Embryonic facial prominence (tissue), 1 donor: ENCODE results near the gene TRPC4AP.

Experiments used
- DNase-seq: peaks from one replicate; pipeline ENCODE4 v3.0.0-alpha.2; 2016; ENCODE audit errors: extremely low spot score

The TRPC4AP gene

DNA sequence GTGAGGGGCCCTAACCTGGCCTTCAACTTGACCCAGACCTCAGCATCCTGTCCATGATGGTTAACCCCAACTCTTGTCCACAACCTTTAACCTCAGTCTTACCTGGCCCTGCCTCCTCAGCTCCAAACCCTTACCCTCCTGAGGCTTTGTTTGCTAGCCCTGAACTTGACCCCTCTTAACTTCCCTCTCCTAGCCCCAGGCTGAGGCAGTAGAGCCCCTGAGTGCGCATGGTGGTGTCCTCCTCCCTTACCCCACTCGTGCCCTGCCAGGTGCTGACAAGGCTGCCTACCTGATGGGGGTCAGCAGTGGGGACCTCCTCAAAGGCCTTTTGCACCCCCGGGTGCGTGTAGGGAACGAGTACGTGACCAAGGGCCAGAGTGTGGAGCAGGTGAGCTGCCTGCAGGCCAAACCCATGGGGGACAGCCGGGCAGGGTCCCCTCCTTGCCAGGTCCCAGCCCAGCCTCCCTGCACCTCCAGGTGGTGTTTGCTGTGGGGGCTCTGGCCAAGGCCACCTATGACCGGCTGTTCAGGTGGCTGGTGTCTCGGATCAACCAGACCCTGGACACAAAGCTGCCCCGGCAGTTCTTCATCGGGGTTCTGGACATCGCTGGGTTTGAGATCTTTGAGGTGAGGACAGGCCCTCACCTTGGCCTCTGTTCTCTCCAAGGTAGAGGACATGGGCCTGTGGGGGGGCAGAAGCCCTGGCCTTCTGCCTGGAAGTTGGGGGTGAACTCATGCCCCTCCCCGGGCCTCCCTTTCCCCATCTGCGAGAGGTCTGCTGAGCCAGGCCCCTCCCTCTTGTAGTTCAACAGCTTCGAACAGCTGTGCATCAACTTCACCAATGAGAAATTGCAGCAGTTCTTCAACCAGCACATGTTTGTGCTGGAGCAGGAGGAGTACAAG, 105.1 kb downstream of the TRPC4AP start:
- no peak for DNase-seq

DNA sequence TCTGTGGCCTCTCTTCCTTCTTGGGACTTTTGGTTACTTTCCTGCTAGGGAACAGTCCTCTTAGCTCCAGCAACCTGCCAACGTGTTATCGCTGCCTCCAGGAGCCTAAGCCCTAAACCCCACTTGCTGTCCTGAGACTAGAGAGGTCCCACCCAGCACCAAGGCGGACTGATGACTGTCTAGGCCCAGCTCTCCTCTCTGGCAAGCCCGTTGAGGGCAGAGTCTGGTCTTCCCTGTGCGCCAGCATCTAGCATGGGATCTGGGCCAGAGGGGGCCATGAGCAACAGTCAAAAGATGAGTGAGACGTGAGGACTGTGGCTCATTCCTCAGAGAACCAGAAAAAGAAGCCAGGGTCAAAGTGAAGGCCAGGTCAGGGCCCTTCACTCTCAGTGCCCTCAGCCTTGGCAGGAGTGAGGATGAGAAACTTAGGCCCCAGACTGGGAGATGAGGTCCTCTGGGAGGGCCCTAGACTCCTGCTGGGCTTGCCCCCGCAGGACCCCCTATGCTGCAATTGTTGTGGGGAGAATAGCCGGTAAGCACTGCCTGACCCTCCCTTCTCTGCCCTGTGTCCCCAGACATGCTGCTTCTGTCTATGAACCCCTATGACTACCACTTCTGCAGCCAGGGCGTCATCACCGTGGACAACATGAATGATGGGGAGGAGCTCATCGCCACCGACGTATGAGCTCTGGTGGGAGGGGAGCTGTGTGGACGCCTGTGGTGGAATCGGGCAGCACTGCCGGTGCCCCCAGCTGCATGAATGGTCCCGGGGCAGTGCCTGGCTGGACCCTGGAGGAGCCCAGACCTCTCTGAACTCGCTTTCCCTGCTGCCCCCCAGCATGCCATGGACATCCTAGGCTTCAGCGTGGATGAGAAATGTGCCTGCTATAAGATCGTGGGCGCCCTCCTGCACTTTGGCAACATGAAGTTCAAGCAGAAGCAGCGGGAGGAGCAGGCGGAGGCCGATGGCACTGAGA, 106.0 kb downstream of the TRPC4AP start:
- DNase-seq, result no peak

DNA sequence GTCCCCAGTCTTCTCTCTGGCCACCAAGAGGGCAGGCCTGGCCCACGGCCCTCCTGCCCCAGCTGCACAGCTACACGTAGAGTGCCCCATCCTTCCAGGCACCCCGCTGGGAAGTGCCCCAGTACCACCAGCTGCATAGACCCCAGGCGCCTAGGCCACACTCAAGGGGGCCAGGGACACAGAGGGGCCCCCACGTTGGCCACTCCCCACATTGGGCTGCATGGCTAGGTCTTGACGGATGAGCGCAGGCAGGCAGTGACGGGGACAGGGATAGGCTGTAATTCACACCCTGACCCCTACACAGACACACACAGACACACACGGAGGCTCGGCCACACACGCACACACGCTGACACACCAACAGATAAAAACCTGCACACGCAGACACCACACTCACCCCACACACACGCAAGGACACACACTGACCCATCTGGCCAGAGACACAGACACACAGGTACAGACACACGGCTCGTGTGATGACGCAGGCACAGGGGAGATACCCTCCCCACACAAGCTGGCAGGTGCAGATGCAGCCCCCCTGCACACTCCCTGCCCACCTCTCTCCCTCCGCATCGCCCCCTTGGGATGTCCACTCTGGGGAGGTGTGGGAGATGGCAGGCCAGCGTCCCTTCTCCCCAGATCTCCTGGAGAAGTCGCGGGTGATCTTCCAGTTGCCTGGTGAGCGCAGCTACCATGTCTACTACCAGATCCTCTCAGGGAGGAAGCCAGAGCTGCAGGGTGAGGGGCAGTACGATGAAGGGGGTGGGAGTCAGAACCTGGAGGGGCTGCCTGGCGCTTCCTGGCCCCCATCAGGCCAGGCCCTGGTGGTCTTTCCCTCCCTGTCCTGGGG, 106.9 kb downstream of the TRPC4AP start:
- no peak for DNase-seq

DNA sequence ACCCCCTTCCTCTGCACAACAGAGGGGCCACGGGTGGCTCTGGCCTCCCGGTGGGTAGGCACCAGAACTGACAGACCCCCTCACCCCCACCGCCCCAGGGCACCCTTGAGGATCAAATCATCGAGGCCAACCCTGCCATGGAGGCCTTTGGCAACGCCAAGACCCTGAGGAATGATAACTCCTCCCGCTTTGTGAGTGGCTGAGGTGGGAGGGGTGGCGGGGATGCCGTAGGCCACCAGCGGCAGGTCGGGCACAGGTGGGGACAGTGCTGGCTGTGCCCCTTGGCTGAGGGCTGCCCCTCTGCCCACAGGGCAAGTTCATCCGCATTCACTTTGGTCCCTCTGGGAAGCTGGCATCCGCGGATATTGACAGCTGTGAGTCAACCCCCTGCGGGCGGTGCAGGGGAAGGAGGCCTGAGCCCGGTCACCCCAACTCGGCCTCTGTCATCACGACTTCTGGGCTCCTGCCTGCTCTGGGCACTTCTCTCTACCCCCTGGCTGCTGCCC, 107.8 kb downstream of the TRPC4AP start:
- no peak for DNase-seq

DNA sequence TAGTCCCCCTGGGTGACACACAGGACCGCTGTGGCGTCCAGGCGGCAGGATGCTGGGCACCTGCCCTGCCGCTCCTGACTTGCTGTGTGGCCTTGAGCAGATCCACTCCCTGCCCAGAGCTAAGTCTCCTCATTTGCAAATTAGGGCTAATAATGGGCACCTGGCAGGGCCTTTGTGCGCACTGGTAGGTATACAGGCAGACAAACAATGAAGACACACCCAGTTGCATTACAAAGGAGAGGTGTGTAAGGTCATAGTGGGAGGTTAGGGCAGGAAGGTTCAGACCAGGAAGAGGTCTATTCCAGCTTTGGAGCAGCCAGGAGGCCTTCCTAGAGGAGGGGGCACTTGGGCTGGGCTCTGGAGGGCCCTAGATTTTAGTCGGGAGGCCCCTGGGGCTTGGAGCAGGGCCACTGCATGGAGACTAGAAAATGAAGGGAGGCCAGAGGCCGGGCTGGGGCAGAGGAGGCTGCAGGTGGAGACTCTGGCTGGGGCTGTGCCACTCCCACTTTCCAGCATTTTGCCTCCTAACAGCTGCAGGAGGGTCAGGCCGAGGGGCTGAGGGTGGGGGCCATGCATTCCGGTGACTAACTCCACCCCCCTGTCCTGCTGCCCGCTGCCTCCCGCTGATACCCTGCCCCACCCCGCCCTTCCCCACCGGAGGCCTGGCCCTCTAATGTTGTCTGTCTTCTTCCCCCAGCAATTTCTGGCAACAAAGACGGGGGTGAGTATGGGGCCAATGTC, 108.4 kb downstream of the TRPC4AP start:
- no peak for DNase-seq

DNA sequence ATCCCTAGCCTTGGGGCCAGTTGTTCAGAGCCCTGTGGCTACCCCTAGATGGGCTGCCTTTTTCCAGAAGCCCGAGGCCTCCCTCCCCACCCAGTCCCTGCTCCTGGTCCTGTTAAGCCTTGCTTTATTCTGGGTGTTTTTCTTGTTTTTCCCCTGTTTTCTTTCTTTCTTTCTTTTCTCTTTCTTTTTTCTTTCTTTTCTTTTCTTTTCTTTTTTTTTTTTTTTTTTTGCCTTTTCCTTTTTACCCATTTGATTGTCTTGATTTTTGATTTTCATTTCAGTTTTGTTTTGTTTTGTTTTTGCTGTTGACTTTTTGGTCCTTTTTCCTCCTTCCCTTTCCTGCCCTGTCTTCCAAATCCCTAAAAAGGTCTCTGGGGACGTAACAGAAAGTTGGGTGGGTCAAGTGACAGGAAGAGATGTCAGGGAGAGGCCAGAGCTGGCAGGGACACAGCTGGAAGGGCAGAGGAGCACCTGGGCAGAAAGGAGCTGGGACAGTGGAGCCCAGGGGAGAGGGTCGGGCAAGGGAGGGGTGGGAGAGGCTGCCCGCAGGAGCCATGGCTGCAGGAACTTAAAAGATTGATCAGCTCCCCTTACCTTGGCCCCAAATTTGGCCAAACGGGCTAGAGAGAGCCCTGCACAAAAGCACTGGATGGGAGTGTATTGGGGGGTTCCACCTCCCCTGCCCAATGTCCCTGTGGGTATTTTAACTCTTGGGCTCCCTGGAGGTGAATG, 109.4 kb downstream of the TRPC4AP start:
- no peak for DNase-seq

DNA sequence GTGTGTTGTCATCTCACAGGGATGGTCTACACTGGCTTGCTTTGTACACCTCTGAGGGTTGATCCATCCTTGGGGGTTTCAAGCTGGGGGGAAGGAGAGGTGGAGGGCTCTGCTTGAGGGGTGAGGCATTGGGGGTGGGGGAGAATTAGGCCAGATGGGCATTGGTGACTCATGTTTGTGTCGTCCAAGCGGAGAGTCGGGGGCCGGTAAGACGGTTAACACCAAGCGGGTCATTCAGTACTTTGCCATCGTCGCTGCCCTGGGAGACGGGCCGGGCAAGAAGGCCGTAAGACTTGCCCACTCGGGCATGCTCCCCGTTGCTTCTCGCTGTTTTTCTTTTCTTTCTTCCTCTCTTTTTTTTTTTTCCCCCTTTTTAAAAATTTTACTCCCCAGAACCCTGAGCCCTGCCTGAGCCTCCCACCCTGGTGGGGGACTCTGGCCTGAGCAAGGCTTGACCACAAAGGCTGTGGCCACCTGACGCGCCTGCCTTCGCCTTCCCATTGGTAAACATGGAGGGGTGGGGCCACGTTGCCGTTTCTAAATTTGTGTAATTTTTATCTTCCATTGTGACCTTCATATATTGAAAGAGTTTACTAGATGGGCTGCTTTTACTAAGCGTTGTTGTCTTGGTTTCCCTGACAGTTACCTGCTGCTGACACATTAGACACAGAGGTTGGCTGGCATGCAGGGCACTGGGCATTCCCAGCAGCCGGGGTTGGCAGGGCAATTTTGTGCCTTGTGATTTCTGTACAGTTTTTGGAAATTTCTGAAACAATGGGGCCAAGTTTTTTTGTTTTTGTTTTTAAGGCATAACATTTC, 110.1 kb downstream of the TRPC4AP start:
- DNase-seq, result no peak

DNA sequence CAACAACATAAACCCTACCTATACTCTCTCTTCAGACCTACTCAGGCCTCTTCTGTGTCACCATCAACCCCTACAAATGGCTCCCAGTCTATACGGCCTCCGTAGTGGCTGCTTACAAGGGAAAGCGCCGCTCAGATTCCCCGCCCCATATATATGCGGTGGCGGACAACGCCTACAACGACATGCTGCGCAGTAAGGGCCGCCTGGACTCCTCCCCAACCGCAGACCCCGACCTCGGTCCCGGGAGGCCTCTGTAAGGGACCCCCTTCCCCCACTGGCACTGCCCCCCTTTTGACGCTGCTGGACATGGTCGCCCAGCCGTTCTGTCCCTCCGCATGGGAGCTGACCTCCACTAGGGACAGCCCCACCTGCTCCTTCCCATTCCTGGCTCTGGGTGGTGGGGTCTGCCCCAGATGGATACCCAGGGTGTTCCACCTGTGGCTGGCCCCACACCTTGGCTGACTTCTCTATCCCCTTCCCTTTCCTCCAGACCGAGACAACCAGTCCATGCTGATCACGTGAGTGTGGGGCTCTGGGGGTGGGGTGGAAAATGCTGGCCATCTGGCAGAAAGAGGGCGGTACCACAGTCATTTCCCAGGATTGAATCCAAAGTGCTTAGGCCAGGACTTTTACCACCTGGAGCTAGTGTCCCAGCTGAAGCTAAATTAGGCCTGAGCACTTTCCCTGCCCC, 111.9 kb downstream of the TRPC4AP start:
- DNase-seq, result no peak

DNA sequence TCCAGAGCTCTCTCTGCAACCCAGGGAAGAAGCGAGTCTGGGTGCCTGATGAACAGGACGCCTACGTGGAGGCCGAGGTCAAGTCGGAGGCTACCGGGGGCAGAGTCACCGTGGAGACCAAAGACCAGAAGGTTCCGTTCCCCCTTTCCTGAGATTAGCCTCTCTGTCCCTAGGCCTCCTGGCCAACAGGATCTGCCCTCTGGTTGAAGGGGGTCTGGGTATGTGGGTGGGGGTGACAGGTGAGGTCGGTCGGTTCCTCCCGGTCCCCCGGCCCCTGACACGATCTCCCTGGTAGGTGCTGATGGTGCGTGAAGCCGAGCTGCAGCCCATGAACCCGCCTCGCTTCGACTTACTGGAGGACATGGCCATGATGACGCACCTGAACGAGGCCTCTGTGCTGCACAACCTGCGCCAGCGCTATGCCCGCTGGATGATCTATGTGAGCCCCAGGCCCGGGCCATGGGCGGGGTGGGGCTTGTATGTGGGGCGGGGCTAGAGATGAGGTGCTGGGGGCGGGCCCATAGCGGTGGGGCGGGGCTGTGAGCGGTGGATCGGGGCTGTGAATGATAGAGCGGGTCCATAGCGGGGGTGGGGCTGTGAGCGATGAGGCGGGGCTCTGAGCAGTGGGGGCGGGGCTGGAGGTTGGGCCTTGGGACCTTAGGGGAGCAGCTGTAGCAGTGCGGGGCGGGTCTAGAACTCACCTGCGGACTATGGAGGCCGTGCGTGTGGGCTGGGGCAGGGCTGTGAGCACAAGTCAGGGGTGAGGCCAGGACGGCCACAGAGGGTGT, 113.0 kb downstream of the TRPC4AP start:
- DNase-seq, result no peak

DNA sequence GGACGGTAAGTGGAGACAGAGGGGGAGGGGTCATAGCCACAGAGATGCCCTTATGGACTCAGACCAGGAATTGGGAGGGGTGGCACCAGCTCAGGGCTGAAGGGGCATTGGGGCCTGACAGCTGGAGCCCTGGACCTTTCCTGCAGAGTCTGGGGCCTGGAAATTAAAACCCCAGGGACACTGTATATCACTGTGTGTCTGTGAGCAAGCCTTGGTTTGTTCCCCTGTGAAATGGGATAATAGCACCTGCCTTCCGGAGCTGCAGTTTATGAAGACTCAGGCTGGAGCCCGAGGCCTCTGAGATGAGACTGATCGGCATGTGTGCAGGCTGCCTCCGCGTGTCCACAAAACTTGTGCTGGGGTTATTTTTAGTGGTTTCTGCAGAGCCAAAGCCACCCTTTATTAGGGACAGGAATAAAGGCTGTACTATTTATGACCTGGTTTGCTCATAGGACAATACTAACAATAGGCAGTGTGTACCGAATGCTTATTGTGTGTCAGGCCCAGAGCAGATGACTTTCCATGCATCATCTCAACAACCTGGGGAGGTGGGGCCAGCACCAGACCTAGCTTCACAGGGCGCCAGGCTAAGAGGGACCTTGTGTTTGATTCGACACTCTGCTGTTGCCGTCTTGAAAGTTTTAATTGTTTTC, 114.4 kb downstream of the TRPC4AP start:
- no peak for DNase-seq

DNA sequence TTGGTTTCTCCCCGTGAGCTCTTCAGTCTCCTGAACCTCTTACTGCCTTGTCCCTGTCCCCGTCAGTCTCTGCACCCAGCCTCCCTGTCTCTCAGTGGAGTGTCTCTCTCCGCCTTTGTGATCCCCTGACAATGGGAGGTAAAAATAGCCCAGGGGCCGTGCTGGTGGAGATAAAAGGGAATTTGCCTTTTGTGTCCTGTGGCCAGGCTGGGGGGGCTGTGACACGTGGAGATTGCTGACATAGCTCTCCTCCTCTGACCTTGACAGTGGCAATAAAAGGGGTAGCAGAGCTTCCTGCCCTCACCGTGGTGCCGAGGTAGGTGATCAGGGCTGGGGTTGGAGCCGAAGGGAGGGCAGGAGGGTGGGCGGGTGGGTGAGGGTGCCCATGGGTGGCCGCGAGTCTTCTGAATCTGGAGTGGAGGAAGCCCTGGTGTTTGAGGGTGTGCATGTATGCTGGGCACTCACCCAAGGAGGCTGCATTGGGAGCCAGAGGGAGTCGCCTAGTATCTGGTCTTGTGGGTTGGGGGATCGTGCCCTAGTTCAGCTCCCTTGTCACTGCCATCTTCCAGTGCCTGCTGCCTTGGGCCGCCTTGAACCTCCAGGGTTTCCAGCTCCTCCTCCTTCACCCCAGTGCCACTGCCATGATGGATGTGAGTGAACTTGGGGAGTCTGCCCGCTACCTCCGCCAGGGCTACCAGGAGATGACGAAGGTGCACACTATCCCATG, 115.1 kb downstream of the TRPC4AP start:
- DNase-seq, result no peak

DNA sequence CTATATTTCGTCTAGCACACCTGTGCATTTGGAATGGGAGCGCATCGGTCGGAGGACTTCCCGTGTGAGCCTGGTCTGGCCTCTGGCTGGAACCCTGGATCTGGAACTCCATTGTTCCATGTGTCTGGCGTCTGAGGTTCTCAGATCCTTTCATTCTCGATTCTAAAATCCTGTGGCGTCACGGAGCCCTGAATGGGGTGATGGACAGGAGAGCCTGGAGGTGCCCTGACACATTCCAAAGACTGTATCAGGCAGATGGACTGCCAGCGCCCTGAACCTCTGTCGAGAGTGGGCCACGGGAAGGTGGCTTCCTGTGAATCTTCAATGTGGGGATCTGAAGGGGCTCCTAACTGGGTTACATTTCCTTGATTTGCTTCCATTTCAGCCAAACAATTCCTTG, 116.3 kb downstream of the TRPC4AP start:
- no peak for DNase-seq

DNA sequence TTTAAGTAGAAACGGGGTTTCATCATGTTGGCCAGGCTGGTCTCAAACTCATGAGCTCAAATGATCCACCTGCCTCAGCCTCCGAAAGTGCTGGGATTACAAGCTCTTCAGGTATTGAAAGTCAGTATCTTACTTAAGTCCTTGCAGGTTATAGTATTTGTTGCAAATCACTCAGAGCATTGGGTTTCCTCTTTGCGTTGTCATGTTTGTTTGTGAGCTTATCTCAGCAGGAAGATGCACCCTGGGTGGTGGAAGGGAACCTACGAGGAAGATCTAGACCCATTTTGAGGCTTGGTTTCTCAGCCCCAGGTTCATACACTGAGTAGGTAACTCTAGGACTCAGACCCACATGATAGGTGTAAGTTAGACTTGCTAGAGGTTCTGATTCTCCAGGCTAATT, 118.4 kb downstream of the TRPC4AP start:
- no peak for DNase-seq

DNA sequence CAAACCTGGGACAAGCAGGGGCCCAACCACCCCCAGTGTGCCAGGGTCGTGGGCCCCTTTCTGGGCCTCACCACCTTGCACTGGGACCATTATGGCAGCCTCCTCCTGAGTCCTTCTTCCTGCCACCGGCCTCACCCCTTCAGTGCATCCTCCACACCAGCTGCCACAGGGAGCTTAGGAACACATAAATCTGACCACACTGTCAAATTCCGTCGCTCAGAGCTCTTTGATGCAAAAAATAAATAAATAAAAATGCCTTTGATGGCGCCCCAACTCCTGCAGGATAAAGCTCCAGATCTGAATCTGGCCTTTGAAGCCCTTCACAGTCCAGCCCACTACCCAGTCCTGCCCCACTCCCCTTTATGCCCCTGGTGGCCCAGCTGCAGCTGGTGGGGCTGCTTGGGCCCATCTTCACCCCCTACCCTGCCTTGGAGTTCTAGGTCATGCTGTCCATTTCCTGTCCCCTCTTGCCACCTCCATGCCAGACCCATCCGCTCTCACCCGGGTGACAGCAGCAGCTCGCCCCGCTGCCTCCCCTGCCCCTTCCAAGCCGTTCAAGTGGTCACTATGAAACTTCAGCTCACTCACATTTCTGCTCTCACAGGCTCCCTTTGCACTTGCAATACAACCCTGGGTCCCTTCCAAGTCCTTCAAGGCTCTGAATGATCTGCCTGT, 120.9 kb downstream of the TRPC4AP start:
- DNase-seq, result no peak

DNA sequence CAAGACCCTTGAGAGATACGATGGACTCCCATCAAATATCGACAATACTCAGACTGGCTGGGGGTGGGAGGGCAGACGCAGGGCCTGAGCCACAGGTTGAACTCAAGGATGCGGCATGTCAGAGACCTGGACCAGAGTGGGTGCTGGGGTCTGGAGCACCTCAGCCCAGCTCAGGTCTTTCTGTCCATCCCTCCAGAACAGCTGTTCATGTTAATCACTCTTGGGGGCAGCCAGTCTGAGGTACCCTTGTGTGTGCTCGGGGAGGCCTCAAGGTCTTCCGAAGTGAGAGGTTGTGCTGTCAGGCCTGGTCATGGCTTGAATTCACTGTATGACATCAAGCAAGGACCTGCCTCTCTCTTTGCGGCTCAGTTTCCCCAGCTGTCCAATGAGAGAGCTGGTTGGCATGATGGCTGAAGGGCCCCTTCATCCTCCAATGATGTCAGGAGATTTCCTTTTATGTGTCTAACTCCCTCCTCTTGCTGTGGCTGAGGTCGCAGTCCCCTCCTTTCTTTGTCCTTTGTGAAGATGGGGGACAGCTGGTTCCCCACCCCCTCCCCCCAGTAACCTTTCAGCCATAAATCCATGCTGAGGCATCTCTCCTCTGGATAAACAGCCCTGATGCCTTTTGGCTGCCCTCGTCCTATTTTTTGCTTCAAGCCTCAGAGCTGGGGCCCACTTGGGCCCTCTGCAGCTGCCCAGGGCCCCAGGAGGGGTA, 121.6 kb downstream of the TRPC4AP start:
- no peak for DNase-seq
